Smooth muscle cell of the brain vasculature (primary cell): ENCODE measurements around the gene ACTN1.

Experiments used
- DNase-seq: peaks from one replicate; pipeline ENCODE4 v3.0.0-alpha.2; 2012; ENCODE audit warnings: low read depth, low spot score

The ACTN1 gene

GRCh38 chr14:68888883-68889282 lies 90.2 kb downstream of the ACTN1 start:
- no peak for DNase-seq

GRCh38 chr14:68888025-68888850 lies 90.9 kb downstream of the ACTN1 start:
- DNase-seq = no peak

- no peak for DNase-seq
Measured at GRCh38 chr14:68886109-68886434, 93.0 kb downstream of the ACTN1 start.

- DNase-seq = no peak
Measured at GRCh38 chr14:68885226-68886108, 93.6 kb downstream of the ACTN1 start.

GRCh38 chr14:68884031-68885030 lies 94.8 kb downstream of the ACTN1 start:
- DNase-seq = no peak

GRCh38 chr14:68882235-68882634 lies 96.9 kb downstream of the ACTN1 start:
- DNase-seq = no peak

- DNase-seq = no peak
Measured at GRCh38 chr14:68881396-68881795, 97.7 kb downstream of the ACTN1 start.

GRCh38 chr14:68880581-68881105 lies 98.5 kb downstream of the ACTN1 start:
- DNase-seq = no peak

- no peak for DNase-seq
Measured at GRCh38 chr14:68879841-68880575, 99.1 kb downstream of the ACTN1 start.

- no peak for DNase-seq
Measured at GRCh38 chr14:68879321-68879781, 99.8 kb downstream of the ACTN1 start.

- no peak for DNase-seq
Measured at GRCh38 chr14:68878908-68879307, 100.2 kb downstream of the ACTN1 start.

GRCh38 chr14:68877993-68878575 lies 101.0 kb downstream of the ACTN1 start:
- no peak for DNase-seq

- DNase-seq = no peak
Measured at GRCh38 chr14:68876976-68877375, 102.1 kb downstream of the ACTN1 start.

GRCh38 chr14:68874746-68875155 lies 104.4 kb downstream of the ACTN1 start:
- DNase-seq = no peak

GRCh38 chr14:68873376-68873775 lies 105.7 kb downstream of the ACTN1 start:
- DNase-seq = no peak

- DNase-seq = no peak
Measured at GRCh38 chr14:68871392-68871791, 107.7 kb downstream of the ACTN1 start.

- DNase-seq = no peak
Measured at GRCh38 chr14:68866991-68867533, 112.0 kb downstream of the ACTN1 start.

- no peak for DNase-seq
Measured at GRCh38 chr14:68865542-68865941, 113.6 kb downstream of the ACTN1 start.

- DNase-seq = no peak
Measured at GRCh38 chr14:68864361-68864750, 114.7 kb downstream of the ACTN1 start.
